Heart right ventricle (tissue), 16 donors: ENCODE measurements around the gene PHACTR3. TPM values are rescaled to one million over a fixed set of nuclear protein-coding genes. Genes with fewer than 3 reads are reported as not detected.

Source experiments
- ATAC-seq, 8 donors: fragments of 200-7000 bp; cut with Tn5 transposase; one replicate each; pipeline ENCODE4 v1.9.1; 2020; ENCODE audit warnings: mild to moderate bottlenecking in 8 of 8, moderate library complexity in 8 of 8, moderate number of reproducible peaks in 1 of 8
- DNase-seq, 2 donors: peaks; one replicate each; pipeline ENCODE4 v3.0.0-alpha.2; 2020
- H3K27ac ChIP-seq, 10 donors: fragments of 200-600 bp; sonication (generic) in 2 of 10; one replicate each; pipeline versions ENCODE4 v1.5.0 to v1.8.0; 2020 to 2022; ENCODE audit warnings: mild to moderate bottlenecking in 3 of 10
- H3K27me3 ChIP-seq, 7 donors: fragments of 200-600 bp; one replicate each; pipeline ENCODE4 v1.8.0; 2021 to 2022; ENCODE audit warnings: mild to moderate bottlenecking in 2 of 7
- H3K36me3 ChIP-seq, 9 donors: fragments of 200-600 bp; sonication (generic) in 1 of 9; one replicate each; pipeline versions ENCODE4 v1.5.0 to v1.8.0; 2020 to 2022; ENCODE audit warnings: mild to moderate bottlenecking in 2 of 9
- H3K4me1 ChIP-seq, 9 donors: fragments of 200-600 bp; sonication (generic) in 1 of 9; one replicate each; pipeline versions ENCODE4 v1.5.0 to v1.8.0; 2020 to 2022; ENCODE audit warnings: mild to moderate bottlenecking in 4 of 9
- H3K4me3 ChIP-seq, 10 donors: fragments of 200-600 bp; sonication (generic) in 2 of 10; one replicate each; pipeline versions ENCODE4 v1.5.0 to v1.8.0; 2020 to 2022; ENCODE audit warnings: mild to moderate bottlenecking in 7 of 10, moderate library complexity in 2 of 10
- H3K9me3 ChIP-seq, 11 donors: fragments of 200-600 bp in 10 of 11; sonication (generic) in 2 of 11; one replicate each; pipeline versions ENCODE4 v1.5.0 to v1.8.0; 2013 to 2022; ENCODE audit warnings: mild to moderate bottlenecking in 2 of 11, control low read depth in 1 of 11, moderate library complexity in 1 of 11
- WGBS, 2 donors: extraction: QIAGEN DNeasy Blood & Tissue Kit; methylation state at CpG; one replicate each; pipeline ENCODE4 v1.1.7; 2013; ENCODE audit warnings: inconsistent platforms in 1 of 2; 5-methylcytosine and 5-hydroxymethylcytosine counted together
- intact Hi-C, 10 donors: fragments of 100-400 bp; cut with DNase I; formaldehyde crosslinking; loops; one replicate each; pipeline versions ENCODE4 v1.11.1 to v1.14.2; 2022
- polyA plus RNA-seq, 2 donors: library from polyadenylated mRNA; stranded (reverse); fragments of 200-250 nt; gene quantifications; one replicate each; pipeline ENCODE4 v1.2.3, GENCODE V29; 2013
- total RNA-seq, 10 donors: library from RNA; stranded (reverse); fragmentation: NEBNext Ultra II Directional in 3 of 10; extraction: Animal tissue kit (Norgen Biotek cat#: 25700) in 3 of 10; gene quantifications; one replicate each; pipeline versions ENCODE4 v1.2.1 to v1.2.4, GENCODE V29; 2021 to 2023
- TF ChIP-seq, protein P1 (sequence below), 9 donors: fragments of 200-600 bp; sonication (generic) in 2 of 9; IDR thresholded peaks; one replicate each; pipeline versions ENCODE4 v1.5.0 to v1.8.0; 2021 to 2022; ENCODE audit warnings: antibody characterized with exemption in 9 of 9, mild to moderate bottlenecking in 5 of 9, moderate library complexity in 1 of 9
- donor health status: Arrhythmogenic right ventricular cardiomyopathy.
- donor health status: ischemic (EF 13 %, LVEDD 7.1; RV severe dilation, severe dysfunction).
- donor health status: healthy with polysubstance abuse.
- donor health status: DM: no; HTN: yes; CAD: no.
- donor health status: DM: no; HTN: no; CAD: no.
- donor health status: ischemic (EF 25% LVEDD 6.9; RV normal size, moderate dysfunction).
- donor health status: ischemic (EF 25% LVEDD 5.7; RV mildly dilated, moderate dysfunction).
- donor health status: healthy.
- donor health status: DM: yes; HTN: yes; CAD: no.
- donor health status: Ischemic cardiomyopathy.
- donor health status: ischemic (EF 35%, LVEDD 5.7; RV mildly dilated, moderate dysfunction).
- donor health status: nonischemic (EF 11% LVEDD 7.7; RV severe dilation, severe dysfunction).
- donor health status: DM: yes; HTN: yes; CAD: no.
- donor health status: PGD.
- donor health status: ischemic (EF 29% LVEDD 5.4; RV normal size, mild dysfunction).
- donor health status: nonischemic (EF 23%, LVEDD 6.1; RV moderate dilation, normal function).

The PHACTR3 gene
- total and polyA plus RNA-seq, 12 donors = 0.51 to 24.1 (median 3.7) TPM

DNA sequence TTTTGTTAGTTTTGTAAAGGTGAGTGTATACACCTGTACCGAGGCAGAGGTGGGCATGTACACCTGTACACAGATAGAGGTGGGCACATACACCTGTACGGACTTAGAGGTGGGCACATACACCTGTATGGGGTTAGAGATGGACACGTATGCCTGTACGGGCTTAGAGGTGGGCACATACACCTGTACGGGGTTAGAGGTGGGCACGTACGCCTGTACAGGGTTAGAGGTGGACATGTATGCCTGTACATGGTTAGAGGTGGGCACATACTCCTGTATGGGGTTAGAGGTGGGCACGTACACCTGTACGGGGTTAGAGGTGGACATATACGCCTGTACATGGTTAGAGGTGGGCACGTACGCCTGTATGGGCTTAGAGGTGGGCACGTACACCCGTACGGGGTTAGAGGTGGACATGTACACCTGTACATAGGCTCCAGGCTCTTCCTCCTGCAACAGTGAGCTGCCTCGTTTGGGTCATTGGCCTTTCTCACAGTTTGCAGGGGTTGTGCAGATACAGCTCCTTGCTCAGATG lies 63.7 kb downstream of the PHACTR3 start:
- TF ChIP-seq, protein P1, sequence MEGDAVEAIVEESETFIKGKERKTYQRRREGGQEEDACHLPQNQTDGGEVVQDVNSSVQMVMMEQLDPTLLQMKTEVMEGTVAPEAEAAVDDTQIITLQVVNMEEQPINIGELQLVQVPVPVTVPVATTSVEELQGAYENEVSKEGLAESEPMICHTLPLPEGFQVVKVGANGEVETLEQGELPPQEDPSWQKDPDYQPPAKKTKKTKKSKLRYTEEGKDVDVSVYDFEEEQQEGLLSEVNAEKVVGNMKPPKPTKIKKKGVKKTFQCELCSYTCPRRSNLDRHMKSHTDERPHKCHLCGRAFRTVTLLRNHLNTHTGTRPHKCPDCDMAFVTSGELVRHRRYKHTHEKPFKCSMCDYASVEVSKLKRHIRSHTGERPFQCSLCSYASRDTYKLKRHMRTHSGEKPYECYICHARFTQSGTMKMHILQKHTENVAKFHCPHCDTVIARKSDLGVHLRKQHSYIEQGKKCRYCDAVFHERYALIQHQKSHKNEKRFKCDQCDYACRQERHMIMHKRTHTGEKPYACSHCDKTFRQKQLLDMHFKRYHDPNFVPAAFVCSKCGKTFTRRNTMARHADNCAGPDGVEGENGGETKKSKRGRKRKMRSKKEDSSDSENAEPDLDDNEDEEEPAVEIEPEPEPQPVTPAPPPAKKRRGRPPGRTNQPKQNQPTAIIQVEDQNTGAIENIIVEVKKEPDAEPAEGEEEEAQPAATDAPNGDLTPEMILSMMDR (IDR thresholded peaks at IDR 0.05) = no peak
- H3K27ac ChIP-seq = no peak overlapping the region
- no peak for ATAC-seq
- no peaks in the 10 kb centered on the region for H3K9me3 ChIP-seq
- peaks cover 0 to 3% (median 0%) of the 10 kb centered on the region in 9 donors for H3K4me1 ChIP-seq
- intact Hi-C loops = no loop called here
- H3K4me3 ChIP-seq = no peak overlapping the region
- H3K36me3 ChIP-seq = no peaks in the 10 kb centered on the region
- 90 to 92% methylated on average over 16 of the region's 16 CpGs for whole genome bisulfite sequencing, 2 donors
- peaks cover 0 to 21% (median 9%) of the 10 kb centered on the region in 7 donors for H3K27me3 ChIP-seq
- no peak for DNase-seq

DNA sequence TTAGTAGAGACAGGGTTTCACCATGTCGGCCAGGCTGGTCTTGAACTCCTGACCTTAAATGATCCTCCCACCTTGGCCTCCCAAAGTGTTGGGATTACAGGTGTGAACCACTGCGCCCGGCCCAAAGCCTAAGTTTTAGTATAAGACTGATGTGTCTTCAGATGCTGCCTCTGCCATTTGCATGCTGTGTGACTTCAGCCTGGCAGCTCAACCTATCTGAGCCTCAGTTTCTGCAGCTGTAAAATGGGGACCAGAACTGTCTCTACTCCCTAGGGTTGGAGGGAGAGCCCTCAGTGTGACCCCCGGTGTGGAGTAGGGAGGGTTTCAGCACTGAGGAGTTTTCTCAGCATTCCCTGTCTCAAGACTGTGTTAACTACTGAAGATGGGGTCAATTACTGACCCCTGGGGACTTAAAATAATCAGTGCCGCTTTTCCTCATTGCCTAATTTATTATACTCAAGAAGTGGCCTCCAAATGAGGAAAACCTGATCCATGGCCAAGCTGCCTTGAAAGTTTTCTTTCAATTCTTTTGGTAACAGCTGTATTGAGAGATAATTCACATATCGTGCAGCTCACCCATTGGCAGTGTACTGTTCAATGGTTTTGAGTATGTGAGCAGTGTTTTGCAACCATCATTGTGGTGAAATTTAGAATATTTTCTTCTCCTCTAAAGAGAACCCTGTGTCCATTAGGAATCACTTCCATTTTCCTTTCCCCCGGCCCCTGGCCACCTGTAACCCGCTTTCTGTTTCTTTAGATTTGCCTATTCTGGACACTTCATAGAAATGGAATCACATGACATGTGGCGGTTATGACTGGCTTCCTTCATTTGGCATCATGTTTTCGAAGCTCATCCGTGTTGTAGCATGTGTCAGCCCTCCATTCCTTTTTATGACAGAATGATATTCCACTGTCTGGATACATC lies 64.8 kb downstream of the PHACTR3 start:
- intact Hi-C loops = no loop called here
- DNase-seq (no peak), ATAC-seq (no peak)
- 85 to 88% methylated on average over 11 of the region's 11 CpGs for WGBS, 2 donors
- Histone ChIP-seq H3K4me1 (peaks cover 0 to 3% (median 0%) of the 10 kb centered on the region in 9 donors), H3K27ac (no peak overlapping the region), H3K4me3 (no peak overlapping the region), H3K36me3 (no peaks in the 10 kb centered on the region), H3K9me3 (no peaks in the 10 kb centered on the region), H3K27me3 (peaks cover 0 to 18% (median 5%) of the 10 kb centered on the region in 7 donors)
- TF ChIP-seq, protein P1 (IDR thresholded peaks at IDR 0.05) = no peak

DNA sequence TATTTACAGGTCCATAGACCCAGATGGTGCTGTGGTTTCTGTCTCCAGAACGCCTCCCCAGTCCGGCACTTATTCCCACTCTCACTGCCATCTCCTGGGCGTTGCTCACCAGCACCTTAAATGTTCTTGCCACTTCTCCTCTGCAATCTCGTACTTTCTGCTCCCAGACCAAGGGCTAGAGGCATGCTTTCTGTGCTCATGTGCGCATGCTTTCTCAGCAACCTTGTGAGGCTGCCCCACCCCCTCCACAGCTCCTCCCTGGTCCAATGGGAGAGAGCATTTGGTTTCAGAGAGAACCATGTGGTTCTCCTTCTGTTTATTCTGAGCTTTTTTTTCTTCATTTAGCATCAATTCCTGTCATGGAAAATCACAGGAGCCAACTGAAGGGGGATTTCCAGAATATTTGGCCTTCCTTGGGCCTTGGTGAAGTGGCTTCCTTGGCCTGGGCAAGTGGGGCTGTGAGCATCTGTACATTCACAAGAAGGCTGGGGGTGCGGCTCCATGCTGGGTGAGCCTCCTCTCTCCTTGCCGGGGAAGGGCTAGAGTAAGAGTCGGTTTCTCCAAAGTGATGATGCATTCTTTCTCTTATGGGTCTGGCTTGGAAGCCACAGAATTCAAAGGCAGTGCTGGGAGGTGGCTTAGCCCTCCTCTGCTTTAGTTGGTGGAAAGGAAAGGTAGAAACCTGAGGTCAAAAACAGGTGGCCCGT lies 66.6 kb downstream of the PHACTR3 start:
- TF ChIP-seq, protein P1 (IDR thresholded peaks at IDR 0.05) = no peak
- no peak overlapping the region for H3K4me3 ChIP-seq
- ATAC-seq = no peak
- WGBS, 2 donors = 82% methylated on average over 9 of the region's 9 CpGs
- intact Hi-C loops = no loop called here
- no peak overlapping the region for H3K27ac ChIP-seq
- H3K27me3 ChIP-seq = peaks cover 0 to 22% (median 7%) of the 10 kb centered on the region in 7 donors
- no peak for DNase-seq
- no peaks in the 10 kb centered on the region for H3K36me3 ChIP-seq
- H3K4me1 ChIP-seq = peaks cover 0 to 5% (median 0%) of the 10 kb centered on the region in 9 donors
- no peaks in the 10 kb centered on the region for H3K9me3 ChIP-seq
